Kidney capillary endothelial cell (primary cell): ENCODE results near the gene ARHGEF26.
A peak's percentile ranks its signal among the peaks of the same experiment; 100 is the strongest.

Experiments used
- DNase-seq: peaks from one replicate; pipeline ENCODE4 v3.0.0-alpha.2; 2018; ENCODE audit warnings: low spot score

ARHGEF26 gene

DNA sequence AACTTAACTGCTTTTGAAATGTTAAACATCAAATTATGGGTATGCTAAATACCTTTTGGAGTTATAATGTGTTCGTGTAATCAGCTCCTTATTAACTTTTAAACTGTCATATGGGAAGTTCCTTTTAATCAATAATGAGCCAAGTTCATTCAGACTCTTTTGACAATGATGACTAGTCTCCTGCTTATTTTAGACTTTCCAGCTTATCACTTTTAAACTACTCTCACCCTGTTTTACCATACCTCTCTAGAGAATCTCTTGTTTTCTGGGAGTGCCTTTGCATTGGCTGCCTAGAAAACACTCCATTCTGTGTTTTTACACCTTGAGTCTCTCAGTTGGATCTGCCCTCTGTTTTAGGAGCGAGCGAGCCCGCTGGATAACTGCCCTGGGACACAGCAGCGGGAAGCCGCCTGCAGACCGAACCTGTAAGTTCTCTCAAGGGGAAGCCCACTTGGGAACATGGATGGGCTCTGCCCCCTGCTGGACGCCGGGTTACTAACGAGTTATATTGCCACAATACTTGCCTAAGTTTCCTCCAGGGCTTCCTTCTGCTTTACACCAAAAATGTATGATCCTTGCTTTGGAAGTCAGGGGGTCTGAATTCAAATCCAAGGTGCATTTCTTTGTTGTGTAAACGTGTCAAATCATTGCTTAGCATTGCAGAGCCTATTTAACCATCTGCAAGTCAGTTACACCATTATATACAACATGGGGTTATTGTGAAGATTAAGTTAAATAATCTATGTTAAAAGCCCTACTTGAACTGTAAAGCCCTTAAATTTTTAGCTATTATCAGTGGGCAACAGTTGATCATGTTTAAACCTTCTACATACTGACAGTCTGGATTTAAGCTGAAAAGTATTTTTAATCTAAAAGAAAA is 131.8 kb downstream of the ARHGEF26 start:
- DNase-seq = peak; percentile 81

- DNase-seq = no peak
Measured at GRCh38 chr3:154254527-154254926, 133.3 kb downstream of the ARHGEF26 start.

DNA sequence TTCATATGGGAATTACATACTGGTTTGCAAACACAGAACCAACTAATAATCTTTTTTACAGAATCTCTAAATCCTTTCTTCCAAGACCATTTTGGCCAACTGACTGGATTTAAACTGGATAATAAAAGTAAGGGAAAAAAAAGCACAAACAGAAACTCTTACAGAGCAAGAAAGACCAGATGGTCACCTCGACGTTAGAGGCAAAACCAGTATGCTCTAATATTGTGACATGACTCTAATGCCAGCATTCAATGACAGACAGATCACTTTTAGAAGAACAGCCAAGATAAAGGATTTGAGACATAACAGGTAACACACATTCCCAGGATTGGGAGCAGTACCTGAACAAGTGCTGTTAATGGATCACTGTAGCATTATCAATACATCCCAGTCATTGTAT is 152.2 kb downstream of the ARHGEF26 start:
- DNase-seq = no peak

DNA sequence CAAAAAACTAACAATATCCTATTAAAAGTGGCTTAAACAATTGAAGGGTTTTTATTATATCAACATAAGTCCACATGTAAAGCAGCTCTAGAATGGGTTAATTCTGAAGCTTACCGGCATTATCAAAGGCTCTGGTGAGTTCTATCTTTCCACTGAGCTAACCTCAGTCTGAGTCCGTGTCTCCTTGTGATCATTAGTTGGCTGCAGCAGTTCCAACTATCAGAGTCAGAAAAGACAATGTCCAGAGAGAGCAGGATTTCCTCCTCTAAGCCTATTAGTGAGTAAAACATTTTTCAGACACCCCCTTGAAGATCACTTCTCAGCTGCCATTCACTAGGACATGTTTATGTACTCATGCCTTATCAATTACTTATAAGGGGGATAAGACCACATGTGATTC is 153.2 kb downstream of the ARHGEF26 start:
- no peak for DNase-seq

- no peak for DNase-seq
Measured at GRCh38 chr3:154275292-154275691, 154.1 kb downstream of the ARHGEF26 start.

GRCh38 chr3:154275965-154276364 is 154.8 kb downstream of the ARHGEF26 start:
- peak; percentile 14 for DNase-seq

GRCh38 chr3:154280161-154280560 is 159.0 kb downstream of the ARHGEF26 start:
- DNase-seq = no peak

DNA sequence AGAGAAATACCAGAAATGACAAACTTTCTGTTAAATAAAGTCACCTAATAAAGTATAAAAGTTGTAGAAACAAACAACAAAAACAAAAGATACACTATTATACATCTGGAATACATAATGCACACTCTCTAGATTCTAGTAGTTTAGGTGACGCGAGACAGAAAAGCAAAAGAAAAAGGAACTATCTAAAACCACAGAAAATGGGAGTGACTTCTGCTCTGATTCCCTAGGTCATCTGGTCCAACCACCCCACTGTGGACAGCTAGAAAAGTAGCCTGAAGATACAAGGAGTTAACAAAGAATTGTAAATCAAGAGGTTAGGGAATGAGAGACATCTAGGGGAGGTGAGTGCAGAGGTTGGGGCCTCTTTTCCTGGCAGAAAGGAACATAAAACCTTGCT is 164.0 kb downstream of the ARHGEF26 start:
- no peak for DNase-seq

- no peak for DNase-seq
Measured at GRCh38 chr3:154290187-154290586, 169.0 kb downstream of the ARHGEF26 start.

- no peak for DNase-seq
Measured at GRCh38 chr3:154294016-154294415, 172.8 kb downstream of the ARHGEF26 start.

DNA sequence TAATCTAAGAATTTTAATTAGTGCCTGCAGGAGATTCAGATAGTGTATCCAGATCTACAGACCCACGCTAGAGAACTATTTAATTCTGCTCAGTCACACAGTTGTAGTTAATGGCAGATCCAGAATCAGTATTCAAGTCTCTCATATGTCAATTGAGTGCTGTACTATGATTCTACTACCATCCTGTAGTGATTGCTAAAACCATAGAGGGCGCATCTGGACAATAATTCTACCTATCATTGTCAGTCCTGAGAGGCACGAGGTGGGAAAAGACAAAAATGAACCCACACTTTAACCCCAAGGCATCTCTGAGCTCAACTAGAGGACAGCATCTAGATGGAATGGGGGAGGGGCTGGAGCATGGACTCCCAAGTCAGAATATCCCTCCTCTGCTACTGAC is 180.4 kb downstream of the ARHGEF26 start:
- DNase-seq = no peak

DNA sequence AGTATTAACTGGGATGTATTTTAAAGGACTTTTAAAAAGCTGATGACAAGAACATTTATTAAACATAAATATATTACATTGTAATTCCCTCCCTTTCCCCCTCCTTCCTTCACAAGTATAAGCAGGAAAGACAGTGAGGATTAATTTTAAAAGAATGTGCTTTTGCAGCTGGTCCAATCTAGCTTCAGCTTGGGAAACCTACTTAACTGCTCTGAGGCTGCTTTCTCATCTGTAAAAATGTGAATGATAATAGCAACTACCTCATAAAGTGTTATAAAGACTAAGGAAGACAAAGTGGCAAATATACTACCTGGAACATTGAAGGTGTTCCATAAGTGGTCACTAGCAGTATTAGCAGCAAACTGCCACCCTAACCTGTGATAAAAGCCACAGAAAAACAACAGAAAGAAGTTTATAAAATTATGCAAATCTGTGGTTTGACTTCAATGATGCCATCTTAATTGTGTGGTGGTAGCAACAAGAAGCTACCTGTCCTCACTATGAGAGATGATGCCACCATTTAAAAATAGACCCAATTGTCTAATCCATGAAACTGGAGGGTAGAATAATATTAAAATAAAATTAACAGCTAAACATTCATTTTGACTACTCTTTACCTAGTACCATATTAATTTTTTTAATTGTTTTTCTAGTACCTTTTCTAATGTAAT is 183.1 kb downstream of the ARHGEF26 start:
- DNase-seq = no peak

GRCh38 chr3:154304936-154305335 is 183.7 kb downstream of the ARHGEF26 start:
- no peak for DNase-seq

DNA sequence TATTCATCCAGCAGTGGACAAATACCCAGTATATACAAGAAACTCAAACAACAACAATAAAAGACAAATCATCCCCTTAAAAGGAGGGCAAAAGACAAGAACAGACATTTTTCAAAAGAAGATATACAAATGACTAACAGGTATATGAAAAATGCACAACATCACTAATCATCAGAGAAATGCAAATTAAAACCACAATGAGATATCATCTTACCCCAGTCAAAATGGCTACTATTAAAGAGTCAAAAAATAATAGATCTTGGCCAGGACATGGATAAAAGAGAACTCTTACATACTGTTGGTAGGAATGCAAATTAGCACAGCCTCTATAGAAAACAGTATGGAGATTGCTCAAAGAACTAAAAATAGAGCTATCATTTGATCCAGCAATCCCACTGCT is 186.2 kb downstream of the ARHGEF26 start:
- DNase-seq = no peak
